DMS53 treated with DMSO at 0.1 percent for 48 hours (cell line): ENCODE data around the gene PSMD9.
A peak's percentile ranks its signal among the peaks of the same experiment; 100 is the strongest.

ENCODE experiments used
- DNase-seq: peaks from one replicate; lab custom pipeline; 2025; ENCODE audit not compliant: unreplicated experiment; lab: John Stamatoyannopoulos, UW

Gene PSMD9

GRCh38 chr12:121949648-121950397, 61.2 kb downstream of the PSMD9 start:
- no peak for DNase-seq

- no peak for DNase-seq
Measured at GRCh38 chr12:121953117-121953692, 64.6 kb downstream of the PSMD9 start.

DNA sequence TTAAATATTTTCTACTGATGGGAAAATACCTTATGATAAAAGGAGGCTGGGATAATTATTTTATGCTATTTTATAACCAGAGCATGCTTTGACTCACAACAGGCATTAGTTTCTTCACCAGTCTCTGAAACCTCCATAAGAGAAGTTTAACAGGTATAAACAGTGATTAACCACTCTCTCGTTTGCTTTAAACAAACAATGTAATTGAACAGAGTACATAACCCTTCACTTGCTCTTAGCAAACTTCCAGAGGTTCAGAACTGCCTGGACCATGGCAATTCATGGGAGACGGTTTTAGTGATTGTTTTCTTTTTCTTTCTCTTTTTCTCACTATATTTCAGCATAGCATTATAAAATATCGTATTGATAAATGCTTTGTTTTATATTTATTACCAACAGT, 65.1 kb downstream of the PSMD9 start:
- peak; percentile 5 for DNase-seq

DNA sequence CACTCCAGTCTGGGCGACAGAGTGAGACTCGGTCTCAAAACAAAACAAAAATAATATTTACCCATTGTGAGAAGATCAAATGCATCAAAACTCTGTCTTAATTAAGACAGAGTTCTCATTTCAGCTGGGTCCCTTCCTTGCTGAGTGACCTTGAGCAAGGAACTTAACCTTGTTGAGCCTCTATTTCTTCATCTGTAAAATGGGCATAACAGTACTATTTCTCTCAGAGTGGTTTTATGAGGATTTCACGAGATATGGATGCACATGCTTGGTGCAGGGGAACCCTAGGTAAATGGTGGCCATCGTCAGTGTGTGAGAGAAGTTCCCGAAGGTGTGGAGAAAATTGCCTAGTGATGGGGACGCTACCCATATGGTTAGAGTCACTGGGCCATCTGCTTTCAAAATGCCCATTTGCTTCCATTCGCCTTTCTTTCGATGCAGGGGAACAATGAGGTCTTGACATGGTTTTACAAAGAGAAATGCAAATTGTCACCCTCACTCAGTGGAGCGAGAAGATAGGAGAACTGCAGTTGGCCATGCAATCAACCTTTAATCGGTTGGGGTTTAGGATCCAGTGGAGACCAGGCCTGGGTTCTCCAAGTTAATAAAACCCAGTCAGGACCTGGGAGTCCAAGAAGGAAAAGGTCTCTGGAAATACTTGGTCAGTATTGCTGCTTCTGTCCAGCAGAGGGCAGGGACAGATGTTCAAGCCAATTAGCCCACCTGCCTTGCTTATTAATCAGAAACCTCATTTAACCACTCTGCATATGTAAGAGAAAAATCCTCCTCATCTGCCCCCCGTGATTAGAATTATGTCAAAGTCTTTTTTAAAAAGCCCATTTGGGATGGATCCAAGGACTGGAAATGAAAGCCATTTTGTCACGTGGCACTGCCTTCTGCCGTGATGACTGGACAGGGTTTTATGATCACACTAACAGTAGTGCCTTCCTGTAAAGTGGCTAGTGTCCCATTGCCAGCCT, 67.0 kb downstream of the PSMD9 start:
- DNase-seq: no peak

DNA sequence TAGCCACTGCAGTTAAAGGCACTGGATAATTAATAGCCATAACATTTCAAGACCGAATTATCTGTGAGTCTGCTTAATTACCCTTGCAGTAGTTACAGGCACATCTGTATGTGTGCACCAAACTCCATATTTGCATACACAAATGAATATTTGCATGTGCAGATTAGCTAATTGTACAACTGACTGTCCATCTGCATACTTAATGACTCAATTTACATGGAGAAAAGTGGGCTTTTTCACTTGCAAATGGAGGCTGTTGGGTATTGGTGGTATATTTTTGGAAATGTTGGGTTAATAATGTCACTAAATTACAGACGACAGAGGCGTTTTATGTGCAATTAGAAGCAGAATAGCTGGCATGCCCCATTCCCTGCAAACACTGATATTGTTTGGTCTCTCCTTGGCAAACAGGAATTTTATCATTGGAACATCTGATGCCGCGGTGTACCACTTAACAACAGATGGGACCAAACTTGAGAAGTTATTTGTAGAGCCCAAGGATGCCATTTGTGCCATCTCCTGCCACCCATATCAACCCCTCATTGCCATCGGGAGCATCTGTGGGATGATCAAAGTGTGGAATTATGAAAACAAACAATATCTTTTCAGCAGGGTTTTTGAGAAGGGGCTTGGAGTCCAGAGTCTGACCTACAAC, 69.4 kb downstream of the PSMD9 start:
- DNase-seq: no peak

DNA sequence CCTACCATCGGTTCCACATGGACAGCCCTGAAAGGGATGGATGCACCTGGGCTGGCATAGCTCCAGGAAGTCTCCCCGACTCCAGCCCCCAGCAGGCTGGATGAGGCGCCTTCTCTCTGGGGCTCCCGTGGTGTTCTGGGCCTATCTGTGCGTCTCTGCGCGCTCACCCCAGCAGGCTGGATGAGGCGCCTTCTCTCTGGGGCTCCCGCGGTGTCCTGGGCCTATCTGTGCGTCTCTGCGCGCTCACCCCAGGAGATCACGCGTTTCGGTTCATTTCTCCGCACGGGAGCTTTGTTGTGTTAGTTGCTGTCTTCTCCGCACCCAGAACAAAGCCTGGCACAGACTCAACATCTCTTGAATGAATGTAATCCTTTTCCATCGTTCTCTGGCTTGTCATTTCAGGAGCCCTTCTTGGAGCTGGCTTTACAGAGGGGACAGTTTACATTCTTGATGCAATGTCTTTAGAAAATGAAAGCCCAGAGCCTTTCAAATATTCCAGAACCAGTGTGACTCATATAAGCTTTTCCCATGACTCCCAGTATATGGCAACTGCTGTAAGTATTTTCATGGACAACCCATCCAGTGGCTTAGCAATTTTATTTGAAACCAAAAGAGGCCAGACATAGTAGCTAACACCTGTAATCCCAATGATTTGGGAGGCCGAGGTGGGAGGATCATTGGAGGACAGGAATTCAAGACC, 70.1 kb downstream of the PSMD9 start:
- peak; percentile 35 for DNase-seq

DNA sequence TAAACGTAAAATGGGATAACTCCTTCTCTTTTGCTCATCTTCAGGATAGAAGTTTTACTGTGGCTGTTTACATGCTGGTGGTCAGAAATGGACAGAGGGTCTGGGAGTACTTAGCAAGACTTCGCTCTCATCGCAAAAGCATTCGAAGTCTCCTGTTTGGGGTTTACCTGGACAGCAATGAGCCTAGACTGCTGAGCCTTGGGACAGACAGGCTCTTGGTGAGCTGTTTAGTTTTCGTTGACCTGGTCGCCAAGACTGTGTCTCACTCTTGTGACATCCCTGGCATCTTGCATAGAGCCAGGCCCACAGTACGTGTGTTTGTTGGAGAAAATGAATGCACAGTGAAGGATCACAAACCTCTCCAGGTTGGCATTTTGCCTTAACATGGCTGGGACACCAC, 72.0 kb downstream of the PSMD9 start:
- DNase-seq: no peak

- no peak for DNase-seq
Measured at GRCh38 chr12:121961195-121961879, 72.7 kb downstream of the PSMD9 start.

- DNase-seq: no peak
Measured at GRCh38 chr12:121963341-121964018, 74.9 kb downstream of the PSMD9 start.

- DNase-seq: no peak
Measured at GRCh38 chr12:121964813-121965643, 76.4 kb downstream of the PSMD9 start.

- no peak for DNase-seq
Measured at GRCh38 chr12:121966959-121967358, 78.4 kb downstream of the PSMD9 start.
